Smooth muscle cell (in vitro differentiated cells): Measurements from ENCODE around the gene EPSTI1. TPM values are rescaled to one million over a fixed set of nuclear protein-coding genes. Genes with fewer than 3 reads are reported as not detected.

Experiments
- DNase-seq: peaks from one replicate; lab custom pipeline; 2025; ENCODE audit not compliant: unreplicated experiment; lab: John Stamatoyannopoulos, UW
- H2AFZ ChIP-seq: fragments of 200-600 bp; sonication (generic); 2 replicates; pipeline ENCODE4 v1.6.0; 2016; ENCODE audit warnings: antibody characterized with exemption, low read depth, mild to moderate bottlenecking
- H3F3A ChIP-seq: fragments of 200-600 bp; sonication (generic); 2 replicates; pipeline ENCODE4 v1.6.0; 2017; ENCODE audit warnings: antibody characterized with exemption, low read depth
- H3K27ac ChIP-seq: fragments of 200-600 bp; sonication (generic); 2 replicates; pipeline ENCODE4 v1.5.1; 2016; ENCODE audit warnings: low read depth, mild to moderate bottlenecking
- H3K27me3 ChIP-seq: fragments of 200-600 bp; sonication (generic); 2 replicates; pipeline ENCODE4 v1.6.1; 2016; ENCODE audit warnings: low read depth, mild to moderate bottlenecking
- H3K36me3 ChIP-seq: fragments of 200-600 bp; sonication (generic); 2 replicates; pipeline ENCODE4 v1.5.1; 2016; ENCODE audit warnings: low read depth
- H3K4me1 ChIP-seq: fragments of 200-600 bp; sonication (generic); 2 replicates; pipeline ENCODE4 v1.5.1; 2016; ENCODE audit warnings: low read depth
- H3K4me2 ChIP-seq: fragments of 200-600 bp; sonication (generic); 2 replicates; pipeline ENCODE4 v1.6.0; 2016; ENCODE audit warnings: mild to moderate bottlenecking
- H3K4me3 ChIP-seq: fragments of 200-600 bp; sonication (generic); 2 replicates; pipeline ENCODE4 v1.5.1; 2016; ENCODE audit warnings: mild to moderate bottlenecking
- H3K79me2 ChIP-seq: fragments of 200-600 bp; sonication (generic); 2 replicates; pipeline ENCODE4 v1.6.0; 2016; ENCODE audit warnings: low read depth, mild to moderate bottlenecking
- H3K9ac ChIP-seq: fragments of 200-600 bp; sonication (generic); 2 replicates; pipeline ENCODE4 v1.6.0; 2016; ENCODE audit warnings: low read depth
- H3K9me3 ChIP-seq: fragments of 200-600 bp; sonication (generic); replicated peaks from 2 replicates; pipeline ENCODE4 v1.5.1; 2016; ENCODE audit warnings: low read depth
- H4K20me1 ChIP-seq: fragments of 200-600 bp; sonication (generic); 2 replicates; pipeline ENCODE4 v1.6.0; 2016; ENCODE audit warnings: low read depth
- WGBS: methylation state at CpG from one replicate; pipeline ENCODE4 v1.1.7; 2016; ENCODE audit warnings: low lambda C conversion rate; 5-methylcytosine and 5-hydroxymethylcytosine counted together
- polyA plus RNA-seq: library from polyadenylated mRNA; unstranded; fragments of >200 nt; fragmentation: Nextera tagmentation; extraction: Ambion mirVana; gene quantifications from 2 replicates; pipeline ENCODE4 v1.2.1, GENCODE V29; 2016
- total RNA-seq: library from RNA; depleted of rRNA; stranded (reverse); fragments of >200 nt; gene quantifications from 2 replicates; pipeline ENCODE4 v1.2.3, GENCODE V29; 2014
- TF ChIP-seq, protein P1 (sequence below): fragments of 200-600 bp; sonication (generic); IDR thresholded peaks from 2 replicates; pipeline ENCODE4 v1.5.1; 2017; ENCODE audit warnings: borderline replicate concordance, mild to moderate bottlenecking, antibody characterized with exemption; ENCODE audit not compliant: insufficient read depth, poor library complexity, severe bottlenecking

Gene EPSTI1
- total and polyA plus RNA-seq, 2 experiments from 2014 or later = 2.4 to 3.3 TPM

DNA sequence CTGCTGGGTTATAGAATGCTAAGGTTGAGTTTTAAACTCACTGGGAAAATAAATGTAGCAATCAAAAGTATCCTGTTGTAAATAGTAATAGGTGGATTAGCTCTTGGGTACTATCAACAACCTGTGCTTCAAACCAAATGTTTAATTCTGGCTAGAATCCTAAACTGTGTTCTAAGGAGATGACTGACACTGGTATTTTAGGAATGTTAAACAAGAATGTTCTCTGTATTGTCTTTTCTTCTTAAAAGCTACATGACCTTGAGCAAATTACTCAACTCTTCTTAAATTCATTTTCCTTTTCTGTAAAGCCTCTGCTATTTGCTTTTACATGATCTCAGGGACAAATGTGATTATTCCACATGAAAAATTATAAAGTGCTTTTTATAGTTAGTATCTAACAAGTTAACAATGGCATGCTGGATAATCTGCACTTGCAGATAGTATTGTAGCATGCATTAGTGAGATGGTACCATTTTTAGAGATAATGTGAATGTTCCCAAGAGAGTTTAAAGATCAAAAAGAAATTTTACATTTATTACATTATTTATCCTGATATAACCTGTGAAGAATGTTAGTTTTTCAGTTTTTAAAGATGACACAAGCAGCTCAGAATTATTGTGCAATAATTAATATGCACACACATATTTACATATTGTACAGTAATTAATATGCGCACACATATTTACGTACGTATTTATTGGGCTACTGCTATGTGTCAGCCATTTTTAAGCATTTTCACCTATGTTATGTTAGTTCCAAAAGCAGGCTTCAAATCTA, 13.6 kb upstream of the EPSTI1 start:
- H3K4me1 ChIP-seq = peaks cover 9% of the 10 kb centered on the region
- H3F3A ChIP-seq = no peaks in the 10 kb centered on the region
- no peak overlapping the region for H3K4me2 ChIP-seq
- no peak overlapping the region for H3K4me3 ChIP-seq
- no peaks in the 10 kb centered on the region for H3K36me3 ChIP-seq
- no peak overlapping the region for H2AFZ ChIP-seq
- WGBS = 93% methylated on average over 3 of the region's 3 CpGs
- TF ChIP-seq, protein P1, sequence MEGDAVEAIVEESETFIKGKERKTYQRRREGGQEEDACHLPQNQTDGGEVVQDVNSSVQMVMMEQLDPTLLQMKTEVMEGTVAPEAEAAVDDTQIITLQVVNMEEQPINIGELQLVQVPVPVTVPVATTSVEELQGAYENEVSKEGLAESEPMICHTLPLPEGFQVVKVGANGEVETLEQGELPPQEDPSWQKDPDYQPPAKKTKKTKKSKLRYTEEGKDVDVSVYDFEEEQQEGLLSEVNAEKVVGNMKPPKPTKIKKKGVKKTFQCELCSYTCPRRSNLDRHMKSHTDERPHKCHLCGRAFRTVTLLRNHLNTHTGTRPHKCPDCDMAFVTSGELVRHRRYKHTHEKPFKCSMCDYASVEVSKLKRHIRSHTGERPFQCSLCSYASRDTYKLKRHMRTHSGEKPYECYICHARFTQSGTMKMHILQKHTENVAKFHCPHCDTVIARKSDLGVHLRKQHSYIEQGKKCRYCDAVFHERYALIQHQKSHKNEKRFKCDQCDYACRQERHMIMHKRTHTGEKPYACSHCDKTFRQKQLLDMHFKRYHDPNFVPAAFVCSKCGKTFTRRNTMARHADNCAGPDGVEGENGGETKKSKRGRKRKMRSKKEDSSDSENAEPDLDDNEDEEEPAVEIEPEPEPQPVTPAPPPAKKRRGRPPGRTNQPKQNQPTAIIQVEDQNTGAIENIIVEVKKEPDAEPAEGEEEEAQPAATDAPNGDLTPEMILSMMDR = no peak
- H3K27ac ChIP-seq = no peak overlapping the region
- no peak for DNase-seq
- no peaks in the 10 kb centered on the region for H4K20me1 ChIP-seq
- H3K79me2 ChIP-seq = no peaks in the 10 kb centered on the region
- H3K9ac ChIP-seq = no peak overlapping the region
- H3K9me3 ChIP-seq = no peaks in the 10 kb centered on the region
- no peaks in the 10 kb centered on the region for H3K27me3 ChIP-seq

- no peaks in the 10 kb centered on the region for H3K79me2 ChIP-seq
- no peak overlapping the region for H3K4me2 ChIP-seq
- H3K9me3 ChIP-seq = no peaks in the 10 kb centered on the region
- H4K20me1 ChIP-seq = no peaks in the 10 kb centered on the region
- H2AFZ ChIP-seq = no peak overlapping the region
- no peaks in the 10 kb centered on the region for H3F3A ChIP-seq
- no peaks in the 10 kb centered on the region for H3K27me3 ChIP-seq
- no peaks in the 10 kb centered on the region for H3K36me3 ChIP-seq
- TF ChIP-seq, protein P1 = no peak
- 86% methylated on average over 6 of the region's 6 CpGs for WGBS
- no peak overlapping the region for H3K9ac ChIP-seq
- peaks cover 9% of the 10 kb centered on the region for H3K4me1 ChIP-seq
- DNase-seq = no peak
- no peak overlapping the region for H3K4me3 ChIP-seq
- peak overlapping the region; percentile 60 for H3K27ac ChIP-seq
Observed at GRCh38 chr13:43003729-43004128, 11.7 kb upstream of the EPSTI1 start.

DNA sequence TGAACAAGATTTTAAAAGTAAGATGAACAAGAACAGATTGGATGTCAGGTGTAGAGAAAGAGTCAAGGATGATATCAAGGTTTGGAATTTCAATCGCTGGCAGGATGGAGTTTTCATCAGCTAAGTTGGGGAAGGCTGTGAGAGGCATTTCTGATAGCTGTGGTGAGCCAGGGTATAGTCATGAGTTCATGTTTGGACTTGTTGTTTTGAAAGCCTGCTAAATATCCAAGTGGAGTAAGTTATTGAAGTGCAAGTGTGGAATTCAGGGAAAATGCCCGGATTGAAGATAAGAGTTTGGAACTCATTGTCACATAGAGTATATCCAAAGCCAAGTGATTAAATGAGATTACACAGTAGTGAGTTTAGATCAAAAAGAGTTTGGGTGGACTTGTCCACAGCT, 11.0 kb upstream of the EPSTI1 start:
- WGBS = 59% methylated on average over 2 of the region's 2 CpGs
- H3K79me2 ChIP-seq = no peaks in the 10 kb centered on the region
- peaks cover 9% of the 10 kb centered on the region for H3K4me1 ChIP-seq

More for the DNA sequence above, 11.0 kb upstream of the EPSTI1 start:
- H3K4me2 ChIP-seq = no peak overlapping the region
- no peaks in the 10 kb centered on the region for H3F3A ChIP-seq
- H3K9me3 ChIP-seq = no peaks in the 10 kb centered on the region
- no peaks in the 10 kb centered on the region for H3K27me3 ChIP-seq
- no peak overlapping the region for H2AFZ ChIP-seq
- no peak overlapping the region for H3K9ac ChIP-seq
- DNase-seq = no peak
- peak overlapping the region; percentile 60 for H3K27ac ChIP-seq
- no peaks in the 10 kb centered on the region for H3K36me3 ChIP-seq
- H4K20me1 ChIP-seq = no peaks in the 10 kb centered on the region
- no peak overlapping the region for H3K4me3 ChIP-seq
- TF ChIP-seq, protein P1 = no peak
